KMS-11 (cell line): Measurements from ENCODE around the gene NFASC.

Experiments used
- H2AFZ ChIP-seq: fragments of 200-600 bp; sonication (generic); 2 replicates; pipeline ENCODE4 v1.6.1; 2016; ENCODE audit warnings: antibody characterized with exemption, mixed run types, low read depth
- H3K27ac ChIP-seq: fragments of 200-600 bp; sonication (generic); 2 replicates; pipeline ENCODE4 v1.6.1; 2016; ENCODE audit warnings: mild to moderate bottlenecking, mixed run types
- H3K27me3 ChIP-seq: fragments of 200-600 bp; sonication (generic); 2 replicates; pipeline ENCODE4 v1.6.1; 2017; ENCODE audit warnings: mild to moderate bottlenecking, low read depth, mixed run types, moderate library complexity; ENCODE audit not compliant: insufficient read depth
- H3K36me3 ChIP-seq: fragments of 200-600 bp; sonication (generic); 2 replicates; pipeline ENCODE4 v1.6.1; 2017; ENCODE audit warnings: mild to moderate bottlenecking, mixed run types; ENCODE audit not compliant: insufficient read depth
- H3K4me1 ChIP-seq: fragments of 200-600 bp; sonication (generic); 2 replicates; pipeline ENCODE4 v1.6.1; 2016; ENCODE audit warnings: mild to moderate bottlenecking, low read depth, mixed run types; ENCODE audit not compliant: poor library complexity, severe bottlenecking
- H3K4me2 ChIP-seq: fragments of 200-600 bp; sonication (generic); 2 replicates; pipeline ENCODE4 v1.7.0; 2016; ENCODE audit warnings: mild to moderate bottlenecking, mixed run types
- H3K4me3 ChIP-seq: fragments of 200-600 bp; sonication (generic); IDR thresholded peaks from 2 replicates; pipeline ENCODE4 v1.6.1; 2017; ENCODE audit warnings: low read depth, low read length, mixed read lengths; ENCODE audit not compliant: insufficient read depth
- H3K79me2 ChIP-seq: fragments of 200-600 bp; sonication (generic); 2 replicates; pipeline ENCODE4 v1.6.1; 2016; ENCODE audit warnings: low read depth, mixed run types; ENCODE audit not compliant: insufficient read depth
- H3K9ac ChIP-seq: fragments of 200-600 bp; sonication (generic); 2 replicates; pipeline ENCODE4 v1.6.1; 2016; ENCODE audit warnings: mild to moderate bottlenecking, mixed run types
- H4K20me1 ChIP-seq: fragments of 200-600 bp; sonication (generic); 2 replicates; pipeline ENCODE4 v1.6.1; 2016; ENCODE audit warnings: mild to moderate bottlenecking, mixed run types; ENCODE audit not compliant: insufficient read depth
- CTCF ChIP-seq: fragments of 200-600 bp; sonication (generic); conservative IDR thresholded peaks from 2 replicates; pipeline ENCODE4 v1.6.1; 2017; ENCODE audit warnings: low read depth, mild to moderate bottlenecking, antibody characterized with exemption, low read length, moderate library complexity, mixed read lengths

The NFASC gene

GRCh38 chr1:205068001-205068400 lies 197.3 kb downstream of the NFASC start:
- peaks cover 11% of the 10 kb centered on the region for H3K27me3 ChIP-seq
- no peak for TF ChIP-seq CTCF
- no peak overlapping the region for H3K4me3 ChIP-seq
- H3K4me1 ChIP-seq: no peaks in the 10 kb centered on the region
- H3K36me3 ChIP-seq: no peaks in the 10 kb centered on the region
- H3K27ac ChIP-seq: no peak overlapping the region
- no peaks in the 10 kb centered on the region for H3K79me2 ChIP-seq
- no peak overlapping the region for H2AFZ ChIP-seq
- H4K20me1 ChIP-seq: no peaks in the 10 kb centered on the region
- no peak overlapping the region for H3K4me2 ChIP-seq
- no peak overlapping the region for H3K9ac ChIP-seq

- no peaks in the 10 kb centered on the region for H4K20me1 ChIP-seq
- no peaks in the 10 kb centered on the region for H3K4me1 ChIP-seq
- H3K36me3 ChIP-seq: no peaks in the 10 kb centered on the region
- no peak overlapping the region for H3K27ac ChIP-seq
- no peak overlapping the region for H3K4me3 ChIP-seq
- H2AFZ ChIP-seq: no peak overlapping the region
- H3K4me2 ChIP-seq: no peak overlapping the region
- H3K27me3 ChIP-seq: peaks cover 11% of the 10 kb centered on the region
- H3K9ac ChIP-seq: no peak overlapping the region
- no peak for TF ChIP-seq CTCF
- H3K79me2 ChIP-seq: no peaks in the 10 kb centered on the region
Observed at GRCh38 chr1:205068457-205069040, 197.9 kb downstream of the NFASC start.

GRCh38 chr1:205069371-205070125 lies 198.9 kb downstream of the NFASC start:
- Histone ChIP-seq H3K27ac (no peak overlapping the region), H2AFZ (no peak overlapping the region), H3K27me3 (peaks cover 9% of the 10 kb centered on the region), H3K4me1 (no peaks in the 10 kb centered on the region), H4K20me1 (no peaks in the 10 kb centered on the region), H3K36me3 (no peaks in the 10 kb centered on the region), H3K4me2 (no peak overlapping the region), H3K9ac (no peak overlapping the region), H3K4me3 (no peak overlapping the region), H3K79me2 (no peaks in the 10 kb centered on the region)
- no peak for TF ChIP-seq CTCF

GRCh38 chr1:205071028-205071409 lies 200.4 kb downstream of the NFASC start:
- no peaks in the 10 kb centered on the region; the same call in 1 of the 2 replicates for H3K27me3 ChIP-seq
- H3K79me2 ChIP-seq: no peaks in the 10 kb centered on the region
- no peak overlapping the region for H2AFZ ChIP-seq
- H4K20me1 ChIP-seq: no peaks in the 10 kb centered on the region
- no peak overlapping the region for H3K4me2 ChIP-seq
- no peaks in the 10 kb centered on the region for H3K36me3 ChIP-seq
- H3K4me1 ChIP-seq: no peaks in the 10 kb centered on the region
- H3K9ac ChIP-seq: no peak overlapping the region
- TF ChIP-seq CTCF: no peak
- H3K27ac ChIP-seq: no peak overlapping the region
- H3K4me3 ChIP-seq: no peak overlapping the region
